ENCODE measurements around the gene NHLRC4. TPM values are rescaled to one million over a fixed set of nuclear protein-coding genes. Genes with fewer than 3 reads are reported as not detected.
A peak's percentile ranks its signal among the peaks of the same experiment; 100 is the strongest.

NHLRC4 gene
- polyA plus RNA-seq, 1 of the 3 experiments (the other 2 are of a cell fraction) = 0.69 TPM

DNA sequence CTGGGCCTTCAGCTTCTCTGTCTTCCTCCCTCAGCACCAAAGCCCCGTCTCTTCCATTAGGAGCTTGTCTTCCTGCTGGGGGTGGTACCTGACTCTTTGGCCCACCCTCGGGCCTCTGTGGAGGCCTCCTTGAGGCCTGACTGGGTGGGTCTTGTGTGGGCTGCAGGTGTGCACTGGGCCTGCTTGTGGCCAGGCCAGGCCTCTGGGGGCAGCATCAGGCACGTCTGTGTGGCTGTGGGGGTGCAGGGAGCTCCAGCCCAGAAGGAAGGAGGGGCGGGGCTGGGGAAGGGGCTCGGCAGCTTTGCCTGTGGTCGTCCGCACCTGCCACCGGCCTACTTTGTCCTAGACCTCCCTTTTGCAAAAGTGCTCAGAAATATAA lies 10.0 kb downstream of the NHLRC4 start:
- Histone ChIP-seq H3K27ac (ENCODE audit: low read depth in 2 of 2, low read length in 1 of 2) (no peak overlapping the region), H3F3A (replicated peaks; ENCODE audit: insufficient read depth) (no peaks in the 10 kb centered on the region), H2AFZ (ENCODE audit: low read depth) (no peak overlapping the region), H3K27me3 (ENCODE audit: insufficient read depth) (no peaks in the 10 kb centered on the region), H3K9ac (no peak overlapping the region), H3K4me1 (ENCODE audit: control insufficient read depth in 1 of 2, insufficient read depth in 2 of 2, low read depth in 1 of 2, low read length in 1 of 2) (peaks cover 0 to 4% of the 10 kb centered on the region in 2 experiments; a peak in 1 of 4 replicates), H3K4me2 (no peak overlapping the region), H3K9me2 (no peaks in the 10 kb centered on the region), H3K9me3 (no peaks in the 10 kb centered on the region), H3K36me3 (replicated peaks in 1 of 2; ENCODE audit: control insufficient read depth in 1 of 2, insufficient read depth in 2 of 2, low read length in 1 of 2) (peaks cover 0 to 41% of the 10 kb centered on the region in 2 experiments), H3K4me3 (ENCODE audit: low read depth in 2 of 2, low read length in 1 of 2) (no peak overlapping the region), H3K79me2 (ENCODE audit: insufficient read depth) (peaks cover 4% of the 10 kb centered on the region), H4K20me1 (ENCODE audit: insufficient read depth) (no peaks in the 10 kb centered on the region)
- DNase-seq = peak; percentile 52
- ChIA-PET POLR2A (interaction anchor here (0.7 to 1.0 kb wide), 2 partner anchors 8 to 10 kb away, joined by 3 read pairs; partner anchors contain the start of gene NHLRC4), CTCF (interaction anchor here (0.7 to 1.2 kb wide), 3 partner anchors 8 to 71 kb away, joined by 3 to 4 read pairs (median 3); no protein-coding TSS in a partner anchor)
- TF ChIP-seq EP300 (IDR thresholded peaks at IDR 0.05; ENCODE audit: borderline replicate concordance in 1 of 2, low read depth in 1 of 2, low read length in 1 of 2) = no peak
- TF ChIP-seq USF1 (IDR thresholded peaks at IDR 0.05; ENCODE audit: borderline replicate concordance, low read depth) = no peak
- no peak for TF ChIP-seq NRF1 (IDR thresholded peaks at IDR 0.05; ENCODE audit: low read depth, low read length)
- no peak for TF ChIP-seq MXI1 (IDR thresholded peaks at IDR 0.05; ENCODE audit: low read depth, low read length)
- TF ChIP-seq, protein P1, sequence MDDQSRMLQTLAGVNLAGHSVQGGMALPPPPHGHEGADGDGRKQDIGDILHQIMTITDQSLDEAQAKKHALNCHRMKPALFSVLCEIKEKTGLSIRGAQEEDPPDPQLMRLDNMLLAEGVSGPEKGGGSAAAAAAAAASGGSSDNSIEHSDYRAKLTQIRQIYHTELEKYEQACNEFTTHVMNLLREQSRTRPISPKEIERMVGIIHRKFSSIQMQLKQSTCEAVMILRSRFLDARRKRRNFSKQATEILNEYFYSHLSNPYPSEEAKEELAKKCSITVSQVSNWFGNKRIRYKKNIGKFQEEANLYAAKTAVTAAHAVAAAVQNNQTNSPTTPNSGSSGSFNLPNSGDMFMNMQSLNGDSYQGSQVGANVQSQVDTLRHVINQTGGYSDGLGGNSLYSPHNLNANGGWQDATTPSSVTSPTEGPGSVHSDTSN (IDR thresholded peaks at IDR 0.05) = no peak
- no peak for TF ChIP-seq RCOR1 (IDR thresholded peaks at IDR 0.05; ENCODE audit: low read length)
- no peak for TF ChIP-seq REST (IDR thresholded peaks at IDR 0.05; ENCODE audit: low read depth, low read length)
- no peak for TF ChIP-seq NFIC (IDR thresholded peaks at IDR 0.05; ENCODE audit: borderline replicate concordance)
- no peak for TF ChIP-seq GABPA (IDR thresholded peaks at IDR 0.05; ENCODE audit: low read depth)
- no peak for TF ChIP-seq FOSL2 (IDR thresholded peaks at IDR 0.05; ENCODE audit: borderline replicate concordance, low read depth)
- TF ChIP-seq RXRA (IDR thresholded peaks at IDR 0.05; ENCODE audit: borderline replicate concordance, low read depth) = no peak
- TF ChIP-seq RFX5 (IDR thresholded peaks at IDR 0.05; ENCODE audit: low read length) = no peak
- no peak for TF ChIP-seq ZBTB33 (IDR thresholded peaks at IDR 0.05; ENCODE audit: borderline replicate concordance, low read depth)
- no peak for TF ChIP-seq TCF12 (IDR thresholded peaks at IDR 0.05)
- TF ChIP-seq JUND (IDR thresholded peaks at IDR 0.05) = no peak
- TF ChIP-seq MEF2A (IDR thresholded peaks at IDR 0.05; ENCODE audit: borderline replicate concordance, low read depth) = no peak
- no peak for TF ChIP-seq CHD2 (IDR thresholded peaks at IDR 0.05; ENCODE audit: low read length, partially characterized antibody)
- TF ChIP-seq POLR2AphosphoS5 (IDR thresholded peaks at IDR 0.05; ENCODE audit: low read depth, low read length) = no peak
- TF ChIP-seq, protein P2, sequence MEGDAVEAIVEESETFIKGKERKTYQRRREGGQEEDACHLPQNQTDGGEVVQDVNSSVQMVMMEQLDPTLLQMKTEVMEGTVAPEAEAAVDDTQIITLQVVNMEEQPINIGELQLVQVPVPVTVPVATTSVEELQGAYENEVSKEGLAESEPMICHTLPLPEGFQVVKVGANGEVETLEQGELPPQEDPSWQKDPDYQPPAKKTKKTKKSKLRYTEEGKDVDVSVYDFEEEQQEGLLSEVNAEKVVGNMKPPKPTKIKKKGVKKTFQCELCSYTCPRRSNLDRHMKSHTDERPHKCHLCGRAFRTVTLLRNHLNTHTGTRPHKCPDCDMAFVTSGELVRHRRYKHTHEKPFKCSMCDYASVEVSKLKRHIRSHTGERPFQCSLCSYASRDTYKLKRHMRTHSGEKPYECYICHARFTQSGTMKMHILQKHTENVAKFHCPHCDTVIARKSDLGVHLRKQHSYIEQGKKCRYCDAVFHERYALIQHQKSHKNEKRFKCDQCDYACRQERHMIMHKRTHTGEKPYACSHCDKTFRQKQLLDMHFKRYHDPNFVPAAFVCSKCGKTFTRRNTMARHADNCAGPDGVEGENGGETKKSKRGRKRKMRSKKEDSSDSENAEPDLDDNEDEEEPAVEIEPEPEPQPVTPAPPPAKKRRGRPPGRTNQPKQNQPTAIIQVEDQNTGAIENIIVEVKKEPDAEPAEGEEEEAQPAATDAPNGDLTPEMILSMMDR (IDR thresholded peaks at IDR 0.05) = no peak; the same call in 1 of the 2 replicates
- WGBS (ENCODE audit: low lambda C conversion rate) = 85% methylated on average over 8 of the region's 8 CpGs
